Left ventricle myocardium inferior (tissue), 1 donor: Measurements from ENCODE around the gene TMEM161B. TPM values are rescaled to one million over a fixed set of nuclear protein-coding genes. Genes with fewer than 3 reads are reported as not detected.

Source experiments
- DNase-seq: peaks from one replicate; pipeline ENCODE4 v3.0.0-alpha.2; 2020
- H3K27ac ChIP-seq: fragments of 200-600 bp; replicated peaks from 2 replicates; pipeline ENCODE4 v1.8.0; 2021
- H3K27me3 ChIP-seq: fragments of 200-600 bp; 2 replicates; pipeline ENCODE4 v1.8.0; 2021; ENCODE audit warnings: low read depth
- H3K36me3 ChIP-seq: fragments of 200-600 bp; 2 replicates; pipeline ENCODE4 v1.8.0; 2021
- H3K4me1 ChIP-seq: fragments of 200-600 bp; 2 replicates; pipeline ENCODE4 v1.8.0; 2021
- H3K4me3 ChIP-seq: fragments of 200-600 bp; 2 replicates; pipeline ENCODE4 v1.8.0; 2021; ENCODE audit warnings: mild to moderate bottlenecking, moderate library complexity
- H3K9me3 ChIP-seq: fragments of 200-600 bp; replicated peaks from 2 replicates; pipeline ENCODE4 v1.8.0; 2021
- CTCF ChIP-seq: fragments of 200-600 bp; IDR thresholded peaks from 2 replicates; pipeline ENCODE4 v1.8.0; 2021; ENCODE audit warnings: antibody characterized with exemption, mild to moderate bottlenecking, borderline replicate concordance
- intact Hi-C: fragments of 100-400 bp; cut with micrococcal nuclease; formaldehyde crosslinking; loops from one replicate; pipeline ENCODE4 v1.11.0; 2022
- total RNA-seq: library from RNA; stranded (reverse); fragmentation: NEBNext Ultra II Directional; extraction: Animal tissue kit (Norgen Biotek cat#: 25700); gene quantifications from one replicate; pipeline ENCODE4 v1.2.1, GENCODE V29; 2021
- donor health status: DM: no; HTN: yes; CAD: no; lungs with severe emphysema.

The TMEM161B gene
- total RNA-seq, 1 donor from 2014 or later = 8.0 TPM

GRCh38 chr5:88250010-88250409 lies 18.6 kb downstream of the TMEM161B start:
- peaks cover 32% of the 10 kb centered on the region for H3K4me1 ChIP-seq
- no peak for DNase-seq
- H3K36me3 ChIP-seq = no peaks in the 10 kb centered on the region
- no peak for TF ChIP-seq CTCF
- H3K4me3 ChIP-seq = no peak overlapping the region
- no peaks in the 10 kb centered on the region for H3K9me3 ChIP-seq
- H3K27ac ChIP-seq = no peak overlapping the region
- intact Hi-C loops = no loop called here
- no peaks in the 10 kb centered on the region for H3K27me3 ChIP-seq

- Histone ChIP-seq H3K36me3 (no peaks in the 10 kb centered on the region), H3K27me3 (no peaks in the 10 kb centered on the region), H3K27ac (no peak overlapping the region), H3K9me3 (no peaks in the 10 kb centered on the region), H3K4me1 (peaks cover 32% of the 10 kb centered on the region), H3K4me3 (no peak overlapping the region)
- intact Hi-C loops = no loop called here
- no peak for DNase-seq
- TF ChIP-seq CTCF = no peak
Measured at GRCh38 chr5:88248743-88249540, 19.7 kb downstream of the TMEM161B start.

- Histone ChIP-seq H3K36me3 (no peaks in the 10 kb centered on the region), H3K9me3 (no peaks in the 10 kb centered on the region), H3K4me1 (peaks cover 26% of the 10 kb centered on the region), H3K27ac (no peak overlapping the region), H3K4me3 (no peak overlapping the region), H3K27me3 (no peaks in the 10 kb centered on the region)
- no peak for TF ChIP-seq CTCF
- intact Hi-C loops = no loop called here
- no peak for DNase-seq
Measured at GRCh38 chr5:88248094-88248493, 20.6 kb downstream of the TMEM161B start.

- intact Hi-C loops = no loop called here
- Histone ChIP-seq H3K27ac (no peak overlapping the region), H3K36me3 (no peaks in the 10 kb centered on the region), H3K27me3 (no peaks in the 10 kb centered on the region), H3K9me3 (no peaks in the 10 kb centered on the region), H3K4me3 (no peak overlapping the region), H3K4me1 (peaks cover 14% of the 10 kb centered on the region)
- TF ChIP-seq CTCF = no peak
- DNase-seq = no peak
Measured at GRCh38 chr5:88245893-88246244, 22.8 kb downstream of the TMEM161B start.

- DNase-seq = no peak
- H3K27ac ChIP-seq = no peak overlapping the region
- intact Hi-C loops = no loop called here
- H3K4me1 ChIP-seq = peaks cover 12% of the 10 kb centered on the region
- H3K4me3 ChIP-seq = no peak overlapping the region
- peaks cover 3% of the 10 kb centered on the region for H3K36me3 ChIP-seq
- no peaks in the 10 kb centered on the region for H3K9me3 ChIP-seq
- H3K27me3 ChIP-seq = no peaks in the 10 kb centered on the region
- TF ChIP-seq CTCF = no peak
Measured at GRCh38 chr5:88245241-88245892, 23.3 kb downstream of the TMEM161B start.
